OCI-LY3 (cell line): ENCODE data around the gene CDH23.
A peak's percentile ranks its signal among the peaks of the same experiment; 100 is the strongest.

Experiments used
- H2AFZ ChIP-seq: fragments of 200-600, 300-600 bp; shearing (Covaris generic); 2 replicates; pipeline ENCODE4 v1.6.0; 2014; ENCODE audit warnings: antibody characterized with exemption, low read depth, low read length
- H3K27ac ChIP-seq: fragments of 200-600, 300-600 bp; sonication (generic); 2 replicates; pipeline ENCODE4 v1.5.1; 2014; ENCODE audit warnings: mild to moderate bottlenecking, low read length, moderate library complexity, mixed read lengths
- H3K27me3 ChIP-seq: fragments of 200-600, 300-600 bp; sonication (generic); 2 replicates; pipeline ENCODE4 v1.6.1; 2014; ENCODE audit warnings: low read depth, low read length, mixed read lengths
- H3K36me3 ChIP-seq: fragments of 200-600, 300-600 bp; sonication (generic); replicated peaks from 2 replicates; pipeline ENCODE3; 2014; ENCODE audit warnings: low read depth, low read length, mixed read lengths
- H3K4me1 ChIP-seq: fragments of 300-600, 200-600 bp; sonication (generic); 2 replicates; pipeline ENCODE4 v1.6.1; 2014; ENCODE audit warnings: low read length, mixed read lengths
- H3K4me2 ChIP-seq: fragments of 200-600, 300-600 bp; sonication (generic); 2 replicates; pipeline ENCODE4 v1.6.1; 2014; ENCODE audit warnings: low read length, mixed read lengths
- H3K4me3 ChIP-seq: fragments of 300-600, 200-600 bp; sonication (generic); 2 replicates; pipeline ENCODE4 v1.5.1; 2014; ENCODE audit warnings: antibody characterized with exemption, mild to moderate bottlenecking, low read length, moderate library complexity
- H3K79me2 ChIP-seq: fragments of 300-600, 200-600 bp; shearing (Covaris generic); 2 replicates; pipeline ENCODE4 v1.6.1; 2014; ENCODE audit warnings: mild to moderate bottlenecking, low read length, mixed read lengths
- H3K9ac ChIP-seq: fragments of 300-600, 200-600 bp; shearing (Covaris generic); 2 replicates; pipeline ENCODE4 v1.6.0; 2014; ENCODE audit warnings: mild to moderate bottlenecking, low read length, moderate library complexity
- H3K9me3 ChIP-seq: fragments of 200-600, 300-600 bp; shearing (Covaris generic); 2 replicates; pipeline ENCODE4 v1.6.1; 2014; ENCODE audit warnings: low read length, mixed read lengths; ENCODE audit not compliant: insufficient read depth
- H4K20me1 ChIP-seq: fragments of 200-600, 300-600 bp; sonication (generic); 2 replicates; pipeline ENCODE4 v1.6.1; 2016; ENCODE audit warnings: low read length, mixed read lengths; ENCODE audit not compliant: insufficient read depth
- EZH2phosphoT487 ChIP-seq: fragments of 200-600 bp; shearing (Covaris generic); IDR thresholded peaks from 2 replicates; pipeline ENCODE4 v1.6.1; 2018; ENCODE audit warnings: antibody characterized with exemption, mixed run types, low read depth
- TF ChIP-seq, protein P1 (sequence below): fragments of 200-600, 300-600 bp; sonication (generic); IDR thresholded peaks from 2 replicates; pipeline ENCODE4 v1.5.1; 2014; ENCODE audit warnings: antibody characterized with exemption, low read length, low read depth

The CDH23 gene

DNA sequence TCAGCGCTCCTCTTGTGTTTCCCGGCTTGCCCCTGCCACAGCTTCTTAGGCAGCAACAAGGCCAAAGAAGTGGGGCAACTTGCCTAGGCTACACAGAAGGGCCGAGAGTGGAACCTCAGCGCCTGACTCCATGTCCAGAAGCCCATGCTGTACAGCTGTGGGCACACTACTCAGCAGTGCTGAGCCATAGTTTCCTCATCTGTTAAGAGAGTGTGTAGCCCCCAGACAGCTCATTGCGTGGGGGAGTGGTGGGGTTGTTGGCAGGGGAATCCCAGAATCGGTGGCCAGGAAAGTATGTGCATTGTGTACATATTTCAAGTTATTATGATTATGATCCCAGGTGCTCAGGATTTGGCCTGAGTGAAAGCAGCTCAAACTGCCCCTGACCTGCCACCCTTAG, 96.2 kb downstream of the CDH23 start:
- Histone ChIP-seq H3K27ac (no peak overlapping the region), H3K79me2 (no peaks in the 10 kb centered on the region), H3K4me1 (peaks cover 23% of the 10 kb centered on the region), H2AFZ (no peak overlapping the region), H3K36me3 (no peaks in the 10 kb centered on the region), H3K9ac (no peak overlapping the region), H3K4me2 (no peak overlapping the region), H3K4me3 (no peak overlapping the region), H4K20me1 (no peaks in the 10 kb centered on the region), H3K27me3 (peaks cover 10% of the 10 kb centered on the region), H3K9me3 (peaks cover 3% of the 10 kb centered on the region; the same call in 1 of the 2 replicates)
- TF ChIP-seq, protein P1, sequence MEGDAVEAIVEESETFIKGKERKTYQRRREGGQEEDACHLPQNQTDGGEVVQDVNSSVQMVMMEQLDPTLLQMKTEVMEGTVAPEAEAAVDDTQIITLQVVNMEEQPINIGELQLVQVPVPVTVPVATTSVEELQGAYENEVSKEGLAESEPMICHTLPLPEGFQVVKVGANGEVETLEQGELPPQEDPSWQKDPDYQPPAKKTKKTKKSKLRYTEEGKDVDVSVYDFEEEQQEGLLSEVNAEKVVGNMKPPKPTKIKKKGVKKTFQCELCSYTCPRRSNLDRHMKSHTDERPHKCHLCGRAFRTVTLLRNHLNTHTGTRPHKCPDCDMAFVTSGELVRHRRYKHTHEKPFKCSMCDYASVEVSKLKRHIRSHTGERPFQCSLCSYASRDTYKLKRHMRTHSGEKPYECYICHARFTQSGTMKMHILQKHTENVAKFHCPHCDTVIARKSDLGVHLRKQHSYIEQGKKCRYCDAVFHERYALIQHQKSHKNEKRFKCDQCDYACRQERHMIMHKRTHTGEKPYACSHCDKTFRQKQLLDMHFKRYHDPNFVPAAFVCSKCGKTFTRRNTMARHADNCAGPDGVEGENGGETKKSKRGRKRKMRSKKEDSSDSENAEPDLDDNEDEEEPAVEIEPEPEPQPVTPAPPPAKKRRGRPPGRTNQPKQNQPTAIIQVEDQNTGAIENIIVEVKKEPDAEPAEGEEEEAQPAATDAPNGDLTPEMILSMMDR: no peak
- no peak for TF ChIP-seq EZH2phosphoT487

DNA sequence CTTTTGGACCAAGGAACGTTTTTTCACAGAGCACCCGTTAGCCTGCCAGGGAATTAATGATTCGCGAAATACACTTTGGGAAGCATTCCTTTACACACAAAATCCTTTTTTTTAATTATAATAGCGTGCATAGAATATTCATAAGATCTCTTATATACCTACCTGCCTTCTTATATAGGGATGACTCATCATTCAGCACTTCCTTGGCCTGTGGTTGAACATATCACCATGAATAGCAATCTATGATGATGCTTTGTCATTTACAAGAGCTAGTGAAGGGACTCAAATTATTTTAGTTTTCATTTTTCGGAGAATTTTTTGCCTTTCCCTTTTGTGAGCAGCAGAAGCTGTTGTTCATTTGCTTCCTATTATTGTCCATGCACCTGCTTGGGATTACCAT, 97.0 kb downstream of the CDH23 start:
- Histone ChIP-seq H3K27ac (no peak overlapping the region), H3K9ac (no peak overlapping the region), H3K27me3 (peaks cover 18% of the 10 kb centered on the region), H4K20me1 (no peaks in the 10 kb centered on the region), H2AFZ (no peak overlapping the region), H3K4me1 (peaks cover 23% of the 10 kb centered on the region), H3K4me2 (no peak overlapping the region), H3K36me3 (no peaks in the 10 kb centered on the region), H3K9me3 (peaks cover 3% of the 10 kb centered on the region; the same call in 1 of the 2 replicates), H3K79me2 (no peaks in the 10 kb centered on the region), H3K4me3 (no peak overlapping the region)
- TF ChIP-seq, protein P1: no peak
- no peak for TF ChIP-seq EZH2phosphoT487

DNA sequence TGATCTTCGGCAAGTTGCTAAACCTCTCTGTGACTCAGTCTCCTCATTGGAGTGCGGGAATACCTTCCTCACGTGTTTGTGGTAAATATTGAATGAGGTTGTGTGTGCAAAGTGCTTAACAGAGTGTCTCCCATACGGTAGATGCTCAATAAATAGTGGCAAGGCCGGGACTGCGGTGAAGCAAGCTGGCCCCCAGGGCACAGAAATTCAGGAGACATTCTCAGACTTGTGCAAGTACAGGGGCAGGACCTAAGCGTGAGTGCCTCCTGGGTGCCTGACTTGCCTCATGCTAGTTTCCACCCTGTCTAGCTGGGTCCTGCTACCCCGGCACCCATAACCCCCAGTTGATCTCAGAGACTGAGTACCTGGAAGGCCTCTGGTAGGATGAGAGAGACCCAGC, 97.8 kb downstream of the CDH23 start:
- Histone ChIP-seq H3K36me3 (no peaks in the 10 kb centered on the region), H3K4me1 (peaks cover 23% of the 10 kb centered on the region), H3K9me3 (no peaks in the 10 kb centered on the region), H4K20me1 (no peaks in the 10 kb centered on the region), H2AFZ (no peak overlapping the region), H3K9ac (peak overlapping the region; percentile 37; the same call in 1 of the 2 replicates), H3K79me2 (no peaks in the 10 kb centered on the region), H3K4me2 (peak overlapping the region; percentile 87), H3K27me3 (peaks cover 18% of the 10 kb centered on the region), H3K4me3 (peak overlapping the region; percentile 69), H3K27ac (peak overlapping the region; percentile 24)
- TF ChIP-seq, protein P1: no peak
- TF ChIP-seq EZH2phosphoT487: no peak

DNA sequence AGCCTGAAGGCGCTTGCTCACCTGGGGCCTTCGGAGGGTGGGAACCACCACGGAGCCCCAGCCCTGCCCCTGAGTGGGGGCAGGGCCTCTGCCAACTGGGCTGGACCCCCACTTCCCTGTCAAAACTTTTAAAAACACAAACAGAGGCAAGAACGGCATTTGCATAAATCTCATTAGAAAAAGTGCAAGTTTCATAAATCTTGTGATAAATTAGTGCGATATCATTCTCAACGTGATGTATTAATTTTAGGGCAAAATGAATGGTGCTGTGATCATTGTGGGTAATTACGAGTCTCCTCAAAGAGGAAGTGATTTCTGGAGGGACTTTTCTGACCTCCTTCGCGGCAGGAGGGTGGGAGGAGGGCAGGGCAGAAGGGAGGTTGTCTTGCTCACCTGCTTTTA, 98.3 kb downstream of the CDH23 start:
- peak overlapping the region; percentile 24 for H3K27ac ChIP-seq
- no peaks in the 10 kb centered on the region for H4K20me1 ChIP-seq
- peak overlapping the region; percentile 69 for H3K4me3 ChIP-seq
- TF ChIP-seq, protein P1: no peak
- no peak for TF ChIP-seq EZH2phosphoT487
- H2AFZ ChIP-seq: no peak overlapping the region
- H3K27me3 ChIP-seq: peaks cover 18% of the 10 kb centered on the region
- H3K4me1 ChIP-seq: peaks cover 23% of the 10 kb centered on the region
- peak overlapping the region; percentile 37; the same call in 1 of the 2 replicates for H3K9ac ChIP-seq
- H3K9me3 ChIP-seq: no peaks in the 10 kb centered on the region
- H3K79me2 ChIP-seq: no peaks in the 10 kb centered on the region
- H3K4me2 ChIP-seq: peak overlapping the region; percentile 87
- no peaks in the 10 kb centered on the region for H3K36me3 ChIP-seq
